ENCODE data around the gene NRXN3. TPM values are rescaled to one million over a fixed set of nuclear protein-coding genes. Genes with fewer than 3 reads are reported as not detected.
A peak's percentile ranks its signal among the peaks of the same experiment; 100 is the strongest.

NRXN3 gene
- total and polyA plus RNA-seq, 2 of the 4 experiments (the other 2 are of a cell fraction): 4.8 to 25.1 TPM

DNA sequence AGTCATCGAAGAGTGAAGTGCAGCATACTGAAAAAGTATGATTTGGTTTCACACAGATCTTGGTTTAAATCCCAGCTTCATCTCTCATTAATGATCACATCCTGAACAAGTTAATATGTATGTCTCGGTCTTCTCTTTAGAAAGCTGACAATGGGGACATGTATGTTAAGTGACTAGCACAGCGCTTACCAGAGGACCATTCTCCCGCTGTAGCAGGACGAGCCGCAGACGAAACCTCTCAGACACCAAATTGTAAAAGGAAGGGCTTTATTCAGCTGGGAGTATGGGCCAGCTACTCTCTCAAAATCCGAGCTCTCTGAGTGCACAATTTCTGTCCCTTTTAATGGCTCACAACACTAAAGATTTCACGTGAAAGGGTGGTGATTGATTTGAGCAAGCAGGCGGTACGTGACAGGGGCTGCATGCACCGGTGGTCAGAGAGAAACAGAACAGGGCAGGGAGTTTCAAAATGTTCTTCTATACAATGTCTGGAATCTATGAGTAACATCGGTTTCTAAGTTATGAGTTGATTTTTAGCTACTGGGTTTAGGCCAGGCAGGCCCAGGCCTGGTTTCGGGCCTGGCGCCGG lies 1358.7 kb downstream of the NRXN3 start:
- no peaks in the 10 kb centered on the region for H3K9me3 ChIP-seq (ENCODE audit: control insufficient read depth, insufficient read depth, low read length)
- DNase-seq (no peak), ATAC-seq (ENCODE audit: low read depth) (no peak)
- dilution Hi-C loops (cut with HindIII; ENCODE audit: low sequenced_read_pairs, unreplicated experiment): no loop called here
- H3K9ac ChIP-seq (ENCODE audit: low read depth, low read length): no peak overlapping the region
- no peaks in the 10 kb centered on the region for H3K79me1 ChIP-seq (ENCODE audit: low read depth in 1 of 2, low read length in 2 of 2)
- no peak overlapping the region for H3K4ac ChIP-seq (ENCODE audit: low read depth, low read length)
- no peaks in the 10 kb centered on the region for H3K36me3 ChIP-seq (ENCODE audit: control insufficient read depth, insufficient read depth, low read length)
- no peak overlapping the region for H3K14ac ChIP-seq (replicated peaks; ENCODE audit: low read depth, low read length)
- no peak overlapping the region for H2BK15ac ChIP-seq (ENCODE audit: low read depth, low read length)
- ChIA-PET CTCF (no interaction called here), POLR2A (ENCODE audit: unreplicated experiment) (no interaction called here)
- no peaks in the 10 kb centered on the region for H3K4me1 ChIP-seq (ENCODE audit: control insufficient read depth, insufficient read depth, low read length)
- in situ Hi-C loops (cut with MboI; ENCODE audit: low sequenced_read_pairs): no loop called here
- no peak overlapping the region for H3K4me2 ChIP-seq (ENCODE audit: low read depth, low read length)
- H3K18ac ChIP-seq (ENCODE audit: low read depth, low read length): no peak overlapping the region
- no peak overlapping the region for H3K23ac ChIP-seq (ENCODE audit: low read depth, low read length)
- H3K27ac ChIP-seq (ENCODE audit: insufficient read depth, low read length): no peak overlapping the region
- H2BK120ac ChIP-seq (ENCODE audit: low read depth, low read length): no peak overlapping the region
- 0 out of 2 replicates have a peak overlapping the region, but pooled peaks have one; percentile 5 for H3K56ac ChIP-seq (ENCODE audit: extremely low read depth, insufficient read depth, low read length)
- H3K9me1 ChIP-seq (ENCODE audit: insufficient read depth, low read length): no peaks in the 10 kb centered on the region
- no peak overlapping the region for H4K5ac ChIP-seq (ENCODE audit: low read depth, low read length)
- H3K4me3 ChIP-seq (ENCODE audit: insufficient read depth, low read depth, low read length): no peak overlapping the region
- no peak for TF ChIP-seq SMC3 (IDR thresholded peaks at IDR 0.05; ENCODE audit: low read depth, low read length)
- no peak for TF ChIP-seq MAZ (IDR thresholded peaks at IDR 0.05; ENCODE audit: borderline replicate concordance, low read depth, low read length)
- no peak for TF ChIP-seq BHLHE40 (IDR thresholded peaks at IDR 0.05; ENCODE audit: low read depth, low read length)
- TF ChIP-seq CEBPB (IDR thresholded peaks at IDR 0.05; ENCODE audit: low read depth, low read length): no peak
- H4K8ac ChIP-seq (ENCODE audit: low read depth in 2 of 2, low read length in 2 of 2): no peak overlapping the region
- H4K20me1 ChIP-seq (ENCODE audit: insufficient read depth, low read length): no peaks in the 10 kb centered on the region
- no peak overlapping the region for H2AK9ac ChIP-seq (replicated peaks; ENCODE audit: low read depth, low read length, poor library complexity)
- no peak overlapping the region for H2BK20ac ChIP-seq (ENCODE audit: low read depth, low read length)
- H2AFZ ChIP-seq (replicated peaks; ENCODE audit: low read length, poor library complexity): no peak overlapping the region
- H3K27me3 ChIP-seq (ENCODE audit: control insufficient read depth, insufficient read depth, low read length): no peaks in the 10 kb centered on the region
- no peak overlapping the region for H4K91ac ChIP-seq (ENCODE audit: insufficient read depth, low read depth, low read length)
- H2AK5ac ChIP-seq (ENCODE audit: low read depth, low read length): no peak overlapping the region
- BruUV-seq (replicated peaks): no TSS peak
- intact Hi-C loops (cut with micrococcal nuclease): no loop called here
- no peak overlapping the region for H2BK5ac ChIP-seq (ENCODE audit: low read depth, low read length, poor library complexity, severe bottlenecking)
- WGBS, 2 experiments (ENCODE audit: extremely low coverage in 2 of 2, insufficient read length in 1 of 2): no CpG with 5 or more reads among the region's 16 CpGs

Data from IMR-90 (cell line).